Measurements from ENCODE around the gene IL17RB.

IL17RB gene

DNA sequence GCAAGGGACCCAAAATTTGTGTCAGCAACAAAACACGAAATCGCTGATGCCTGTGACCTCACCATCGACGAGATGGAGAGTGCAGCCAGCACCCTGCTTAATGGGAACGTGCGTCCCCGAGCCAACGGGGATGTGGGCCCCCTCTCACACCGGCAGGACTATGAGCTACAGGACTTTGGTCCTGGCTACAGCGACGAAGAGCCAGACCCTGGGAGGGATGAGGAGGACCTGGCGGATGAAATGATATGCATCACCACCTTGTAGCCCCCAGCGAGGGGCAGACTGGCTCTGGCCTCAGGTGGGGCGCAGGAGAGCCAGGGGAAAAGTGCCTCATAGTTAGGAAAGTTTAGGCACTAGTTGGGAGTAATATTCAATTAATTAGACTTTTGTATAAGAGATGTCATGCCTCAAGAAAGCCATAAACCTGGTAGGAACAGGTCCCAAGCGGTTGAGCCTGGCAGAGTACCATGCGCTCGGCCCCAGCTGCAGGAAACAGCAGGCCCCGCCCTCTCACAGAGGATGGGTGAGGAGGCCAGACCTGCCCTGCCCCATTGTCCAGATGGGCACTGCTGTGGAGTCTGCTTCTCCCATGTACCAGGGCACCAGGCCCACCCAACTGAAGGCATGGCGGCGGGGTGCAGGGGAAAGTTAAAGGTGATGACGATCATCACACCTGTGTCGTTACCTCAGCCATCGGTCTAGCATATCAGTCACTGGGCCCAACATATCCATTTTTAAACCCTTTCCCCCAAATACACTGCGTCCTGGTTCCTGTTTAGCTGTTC lies 35.0 kb upstream of the IL17RB start:
- no peak for TF ChIP-seq EZH2phosphoT487 (IDR thresholded peaks at IDR 0.05; ENCODE audit: borderline replicate concordance, low read length)
- TF ChIP-seq, protein P1, sequence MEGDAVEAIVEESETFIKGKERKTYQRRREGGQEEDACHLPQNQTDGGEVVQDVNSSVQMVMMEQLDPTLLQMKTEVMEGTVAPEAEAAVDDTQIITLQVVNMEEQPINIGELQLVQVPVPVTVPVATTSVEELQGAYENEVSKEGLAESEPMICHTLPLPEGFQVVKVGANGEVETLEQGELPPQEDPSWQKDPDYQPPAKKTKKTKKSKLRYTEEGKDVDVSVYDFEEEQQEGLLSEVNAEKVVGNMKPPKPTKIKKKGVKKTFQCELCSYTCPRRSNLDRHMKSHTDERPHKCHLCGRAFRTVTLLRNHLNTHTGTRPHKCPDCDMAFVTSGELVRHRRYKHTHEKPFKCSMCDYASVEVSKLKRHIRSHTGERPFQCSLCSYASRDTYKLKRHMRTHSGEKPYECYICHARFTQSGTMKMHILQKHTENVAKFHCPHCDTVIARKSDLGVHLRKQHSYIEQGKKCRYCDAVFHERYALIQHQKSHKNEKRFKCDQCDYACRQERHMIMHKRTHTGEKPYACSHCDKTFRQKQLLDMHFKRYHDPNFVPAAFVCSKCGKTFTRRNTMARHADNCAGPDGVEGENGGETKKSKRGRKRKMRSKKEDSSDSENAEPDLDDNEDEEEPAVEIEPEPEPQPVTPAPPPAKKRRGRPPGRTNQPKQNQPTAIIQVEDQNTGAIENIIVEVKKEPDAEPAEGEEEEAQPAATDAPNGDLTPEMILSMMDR (IDR thresholded peaks at IDR 0.05; ENCODE audit: low read depth, low read length, poor library complexity, severe bottlenecking) = no peak

DNA sequence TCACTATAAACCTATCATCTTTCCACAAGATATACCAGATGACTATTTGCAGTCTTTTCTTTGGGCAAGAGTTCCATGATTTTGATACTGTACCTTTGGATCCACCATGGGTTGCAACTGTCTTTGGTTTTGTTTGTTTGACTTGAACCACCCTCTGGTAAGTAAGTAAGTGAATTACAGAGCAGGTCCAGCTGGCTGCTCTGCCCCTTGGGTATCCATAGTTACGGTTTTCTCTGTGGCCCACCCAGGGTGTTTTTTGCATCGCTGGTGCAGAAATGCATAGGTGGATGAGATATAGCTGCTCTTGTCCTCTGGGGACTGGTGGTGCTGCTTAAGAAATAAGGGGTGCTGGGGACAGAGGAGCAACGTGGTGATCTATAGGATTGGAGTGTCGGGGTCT lies 33.9 kb upstream of the IL17RB start:
- no peak overlapping the region for H3K4me2 ChIP-seq (ENCODE audit: low read length)
- no peaks in the 10 kb centered on the region for H4K20me1 ChIP-seq (ENCODE audit: control insufficient read depth, insufficient read depth, low read depth, low read length)
- H3K4me3 ChIP-seq (ENCODE audit: low read length) = no peak overlapping the region
- H3K27me3 ChIP-seq (ENCODE audit: control insufficient read depth, low read length) = peaks cover 22% of the 10 kb centered on the region
- no peaks in the 10 kb centered on the region for H3K9me2 ChIP-seq (replicated peaks; ENCODE audit: control insufficient read depth, low read length)
- no peaks in the 10 kb centered on the region for H3K36me3 ChIP-seq (ENCODE audit: control insufficient read depth, low read length)
- H3K4me1 ChIP-seq (ENCODE audit: control insufficient read depth, low read length) = no peaks in the 10 kb centered on the region
- no peaks in the 10 kb centered on the region for H3K79me2 ChIP-seq (ENCODE audit: control insufficient read depth, low read length)
- TF ChIP-seq, protein P1 (IDR thresholded peaks at IDR 0.05; ENCODE audit: low read depth, low read length, poor library complexity, severe bottlenecking) = no peak
- no peak for TF ChIP-seq EZH2phosphoT487 (IDR thresholded peaks at IDR 0.05; ENCODE audit: borderline replicate concordance, low read length)
- no peaks in the 10 kb centered on the region for H3K9me3 ChIP-seq (ENCODE audit: control insufficient read depth, insufficient read depth, low read length)
- H3F3A ChIP-seq (ENCODE audit: control insufficient read depth, insufficient read depth) = no peaks in the 10 kb centered on the region
- no peak overlapping the region for H3K27ac ChIP-seq (ENCODE audit: low read depth, low read length)

More for the DNA sequence above, 35.0 kb upstream of the IL17RB start:
- H3K27me3 ChIP-seq (ENCODE audit: control insufficient read depth, low read length) = peaks cover 28% of the 10 kb centered on the region
- H3K4me1 ChIP-seq (ENCODE audit: control insufficient read depth, low read length) = peaks cover 9% of the 10 kb centered on the region
- H3F3A ChIP-seq (ENCODE audit: control insufficient read depth, insufficient read depth) = no peaks in the 10 kb centered on the region
- H3K79me2 ChIP-seq (ENCODE audit: control insufficient read depth, low read length) = no peaks in the 10 kb centered on the region
- no peaks in the 10 kb centered on the region for H3K9me2 ChIP-seq (replicated peaks; ENCODE audit: control insufficient read depth, low read length)
- no peak overlapping the region for H3K27ac ChIP-seq (ENCODE audit: low read depth, low read length)
- H4K20me1 ChIP-seq (ENCODE audit: control insufficient read depth, insufficient read depth, low read depth, low read length) = no peaks in the 10 kb centered on the region
- H3K9me3 ChIP-seq (ENCODE audit: control insufficient read depth, insufficient read depth, low read length) = no peaks in the 10 kb centered on the region
- no peak overlapping the region for H3K4me2 ChIP-seq (ENCODE audit: low read length)
- no peaks in the 10 kb centered on the region for H3K36me3 ChIP-seq (ENCODE audit: control insufficient read depth, low read length)
- H3K4me3 ChIP-seq (ENCODE audit: low read length) = no peak overlapping the region

DNA sequence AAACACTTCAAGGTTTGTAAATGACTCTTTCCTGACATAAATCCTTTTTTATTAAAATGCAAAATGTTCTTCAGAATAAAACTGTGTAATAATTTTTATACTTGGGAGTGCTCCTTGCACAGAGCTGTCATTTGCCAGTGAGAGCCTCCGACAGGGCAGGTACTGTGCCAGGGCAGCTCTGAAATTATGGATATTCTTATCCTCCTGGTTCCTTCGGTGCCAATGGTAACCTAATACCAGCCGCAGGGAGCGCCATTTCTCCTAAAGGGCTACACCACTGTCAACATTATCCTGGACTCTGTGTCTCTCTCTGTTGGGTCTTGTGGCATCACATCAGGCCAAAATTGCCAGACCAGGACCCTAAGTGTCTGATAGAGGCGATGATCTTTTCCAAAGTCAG lies 33.1 kb upstream of the IL17RB start:
- Histone ChIP-seq H3K4me3 (ENCODE audit: low read length) (no peak overlapping the region), H3K9me2 (replicated peaks; ENCODE audit: control insufficient read depth, low read length) (no peaks in the 10 kb centered on the region), H3K79me2 (ENCODE audit: control insufficient read depth, low read length) (no peaks in the 10 kb centered on the region), H3K27ac (ENCODE audit: low read depth, low read length) (no peak overlapping the region), H3K9me3 (ENCODE audit: control insufficient read depth, insufficient read depth, low read length) (no peaks in the 10 kb centered on the region), H3K36me3 (ENCODE audit: control insufficient read depth, low read length) (no peaks in the 10 kb centered on the region), H3F3A (ENCODE audit: control insufficient read depth, insufficient read depth) (no peaks in the 10 kb centered on the region), H3K4me1 (ENCODE audit: control insufficient read depth, low read length) (no peaks in the 10 kb centered on the region), H4K20me1 (ENCODE audit: control insufficient read depth, insufficient read depth, low read depth, low read length) (no peaks in the 10 kb centered on the region), H3K27me3 (ENCODE audit: control insufficient read depth, low read length) (peaks cover 22% of the 10 kb centered on the region), H3K4me2 (ENCODE audit: low read length) (no peak overlapping the region)
- no peak for TF ChIP-seq EZH2phosphoT487 (IDR thresholded peaks at IDR 0.05; ENCODE audit: borderline replicate concordance, low read length)
- TF ChIP-seq, protein P1 (IDR thresholded peaks at IDR 0.05; ENCODE audit: low read depth, low read length, poor library complexity, severe bottlenecking) = no peak

All from DOHH2 (cell line).